Bone marrow (tissue), 2 donors: ENCODE measurements around the gene SPOP.

Experiments used
- DNase-seq, 2 donors: peaks; one replicate each; lab custom pipeline; 2025; lab: John Stamatoyannopoulos, UW

Gene SPOP

GRCh38 chr17:49585422-49586027 is 92.4 kb downstream of the SPOP start:
- DNase-seq: no peak

GRCh38 chr17:49583889-49584288 is 94.0 kb downstream of the SPOP start:
- DNase-seq: no peak

- no peak for DNase-seq
Measured at GRCh38 chr17:49583226-49583625, 94.7 kb downstream of the SPOP start.

- DNase-seq: no peak
Measured at GRCh38 chr17:49582789-49583188, 95.1 kb downstream of the SPOP start.

GRCh38 chr17:49582055-49582722 is 95.7 kb downstream of the SPOP start:
- DNase-seq: no peak

GRCh38 chr17:49581648-49581998 is 96.3 kb downstream of the SPOP start:
- DNase-seq: no peak

- DNase-seq: no peak
Measured at GRCh38 chr17:49580981-49581647, 96.8 kb downstream of the SPOP start.

GRCh38 chr17:49580055-49580721 is 97.7 kb downstream of the SPOP start:
- no peak for DNase-seq

GRCh38 chr17:49579522-49579921 is 98.4 kb downstream of the SPOP start:
- no peak for DNase-seq

GRCh38 chr17:49578952-49579500 is 98.9 kb downstream of the SPOP start:
- no peak for DNase-seq

GRCh38 chr17:49578414-49578813 is 99.5 kb downstream of the SPOP start:
- DNase-seq: no peak

- no peak for DNase-seq
Measured at GRCh38 chr17:49577963-49578362, 99.9 kb downstream of the SPOP start.

GRCh38 chr17:49577650-49577934 is 100.3 kb downstream of the SPOP start:
- DNase-seq: no peak

GRCh38 chr17:49576917-49577649 is 100.8 kb downstream of the SPOP start:
- DNase-seq: no peak

- peak in 1 of 2 donors; percentile 5 for DNase-seq
Measured at GRCh38 chr17:49576088-49576916, 101.6 kb downstream of the SPOP start.

GRCh38 chr17:49575679-49576087 is 102.2 kb downstream of the SPOP start, which contains the start of gene NXPH3:
TSS of gene NXPH3 (plus strand) at chr17:49575871. CDS start at chr17:49576220, 349 bp downstream.
- peak in 1 of 2 donors; percentile 29 for DNase-seq

GRCh38 chr17:49574945-49575678 is 102.8 kb downstream of the SPOP start:
- DNase-seq: no peak

- no peak for DNase-seq
Measured at GRCh38 chr17:49574323-49574781, 103.5 kb downstream of the SPOP start.

GRCh38 chr17:49573510-49574322 is 104.2 kb downstream of the SPOP start:
- no peak for DNase-seq
